Activated T-helper 2 cell treated with anti-CD3 and anti-CD28 coated beads, Interferon-gamma antibody, Interleukin-2, Interleukin-4, amounts not matched to agents 10 μg/mL and 5 μg/mL and 100 μg/mL, durations not matched to agents 14 hours and 24 hours and 36 hours (primary cell): ENCODE results near the gene DNAH3. TPM values are rescaled to one million over a fixed set of nuclear protein-coding genes. Genes with fewer than 3 reads are reported as not detected.
A peak's percentile ranks its signal among the peaks of the same experiment; 100 is the strongest.

ENCODE experiments used
- DNase-seq: peaks from one replicate; pipeline ENCODE4 v3.0.0; 2021; ENCODE audit warnings: low spot score
- H3K27ac Mint-ChIP-seq: one replicate; pipeline ENCODE4 v1.8.0; 2021; ENCODE audit warnings: mixed read lengths
- H3K27me3 Mint-ChIP-seq: one replicate; pipeline ENCODE4 v1.8.0; 2021; ENCODE audit warnings: low read depth, mixed read lengths
- H3K36me3 Mint-ChIP-seq: one replicate; pipeline ENCODE4 v1.8.0; 2021; ENCODE audit warnings: low read depth, mixed read lengths
- H3K4me1 Mint-ChIP-seq: one replicate; pipeline ENCODE4 v1.8.0; 2021; ENCODE audit warnings: low read depth, mixed read lengths
- H3K4me3 Mint-ChIP-seq: one replicate; pipeline ENCODE4 v1.8.0; 2021; ENCODE audit warnings: low read depth, mild to moderate bottlenecking, moderate library complexity, mixed read lengths
- H3K9me3 Mint-ChIP-seq: one replicate; pipeline ENCODE4 v1.8.0; 2021; ENCODE audit warnings: mixed read lengths
- intact Hi-C: fragments of 100-400 bp; cut with micrococcal nuclease; formaldehyde crosslinking; loops from one replicate; pipeline ENCODE4 v1.15.1; 2023
- total RNA-seq: library from RNA; stranded (reverse); gene quantifications from 2 replicates; pipeline ENCODE4 v1.2.3, GENCODE V29; 2022

The DNAH3 gene
- total RNA-seq, 1 donor from 2014 or later, result 0.02 TPM

DNA sequence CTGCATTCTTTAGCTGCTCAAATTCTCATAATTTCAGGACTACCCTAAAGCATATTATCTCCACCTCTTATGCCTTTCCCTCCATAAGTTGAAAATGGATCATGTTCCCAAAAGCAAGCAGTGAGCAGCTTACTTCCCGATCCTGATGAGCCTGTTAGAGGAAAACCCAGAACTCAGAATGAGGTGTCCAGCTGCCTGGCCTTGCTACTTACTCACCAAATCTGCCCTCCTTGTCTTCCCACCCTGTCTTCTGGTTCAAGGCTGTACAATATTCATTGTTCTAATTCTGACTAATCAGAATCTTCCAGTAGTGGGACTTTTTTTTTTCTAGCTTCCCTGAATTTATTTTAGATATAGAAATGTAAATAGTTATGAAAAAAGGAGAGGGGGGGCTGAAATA is 239.3 kb downstream of the DNAH3 start:
- intact Hi-C loops, result loop anchor here (1.0 to 5.0 kb wide), 6 partner anchors 11 to 104 kb away; partner anchors contain the start of genes DCUN1D3, ERI2, LYRM1 and REXO5
- peaks cover 53% of the 10 kb centered on the region for H3K4me1 Mint-ChIP-seq
- H3K27me3 Mint-ChIP-seq, result no peaks in the 10 kb centered on the region

DNA sequence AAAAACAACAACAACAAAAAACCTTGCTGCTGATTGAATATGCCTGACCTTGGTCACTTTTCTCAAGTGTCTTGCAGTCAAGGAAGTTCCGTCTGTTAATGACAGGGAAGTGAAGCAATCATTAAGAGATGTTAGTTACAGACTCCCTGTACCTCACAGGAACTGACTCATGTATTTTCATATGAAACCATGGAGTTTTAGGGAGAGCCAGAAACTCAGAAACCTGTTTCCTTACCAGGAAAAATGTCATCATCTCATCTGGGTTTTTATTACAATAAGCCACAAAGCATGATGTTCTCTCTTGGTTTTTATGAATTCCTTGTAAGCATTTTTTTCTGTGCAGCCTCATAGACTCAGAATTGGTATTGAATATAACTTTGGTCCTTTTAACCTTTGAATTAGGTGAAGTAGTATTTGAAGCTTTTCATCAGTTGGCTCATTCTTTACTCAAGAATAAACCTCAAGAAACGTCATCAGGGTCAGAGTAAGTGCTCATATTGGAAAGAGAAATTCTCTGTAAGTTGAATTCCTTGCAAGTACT is 239.8 kb downstream of the DNAH3 start:
- Mint-ChIP-seq H3K27me3 (no peaks in the 10 kb centered on the region), H3K4me1 (peaks cover 56% of the 10 kb centered on the region), H3K36me3 (peaks cover 32% of the 10 kb centered on the region), H3K4me3 (peak overlapping the region; percentile 17), H3K9me3 (no peaks in the 10 kb centered on the region), H3K27ac (peak overlapping the region; percentile 95)
- intact Hi-C loops, result loop anchor here (1.0 to 5.0 kb wide), 6 partner anchors 11 to 104 kb away; partner anchors contain the start of genes DCUN1D3, ERI2, LYRM1 and REXO5
- no peak for DNase-seq

More for the DNA sequence above, 239.3 kb downstream of the DNAH3 start:
- peaks cover 30% of the 10 kb centered on the region for H3K36me3 Mint-ChIP-seq
- peak overlapping the region; percentile 95 for H3K27ac Mint-ChIP-seq
- no peak for DNase-seq
- H3K4me3 Mint-ChIP-seq, result peak overlapping the region; percentile 17
- H3K9me3 Mint-ChIP-seq, result no peaks in the 10 kb centered on the region

GRCh38 chr16:20906341-20907255 is 244.0 kb downstream of the DNAH3 start:
- Mint-ChIP-seq H3K27me3 (no peaks in the 10 kb centered on the region), H3K9me3 (no peaks in the 10 kb centered on the region), H3K36me3 (peaks cover 56% of the 10 kb centered on the region), H3K27ac (no peak overlapping the region), H3K4me1 (peaks cover 83% of the 10 kb centered on the region), H3K4me3 (no peak overlapping the region)
- intact Hi-C loops, result no loop called here
- no peak for DNase-seq

DNA sequence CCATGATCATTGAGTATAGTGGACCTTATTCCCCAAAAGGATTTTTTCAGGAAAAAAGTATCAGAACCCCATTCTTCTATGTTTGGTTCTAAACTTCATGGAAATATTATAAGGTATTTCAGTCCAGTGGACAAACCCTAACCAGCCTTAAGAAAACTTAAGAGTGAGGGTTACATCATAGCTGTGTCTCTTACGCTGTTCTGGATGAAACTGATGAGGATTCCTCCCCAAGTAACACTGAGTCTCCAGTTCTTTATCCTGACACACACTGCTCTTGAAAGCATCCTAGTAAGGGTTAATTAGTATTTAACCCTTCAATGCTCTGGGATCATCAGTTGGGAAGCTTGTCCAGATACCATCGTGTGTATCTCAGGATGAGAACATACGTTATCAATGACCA is 245.1 kb downstream of the DNAH3 start:
- Mint-ChIP-seq H3K4me3 (no peak overlapping the region), H3K9me3 (no peaks in the 10 kb centered on the region), H3K27ac (no peak overlapping the region), H3K4me1 (peaks cover 80% of the 10 kb centered on the region), H3K36me3 (peaks cover 66% of the 10 kb centered on the region), H3K27me3 (no peaks in the 10 kb centered on the region)
- intact Hi-C loops, result no loop called here
- no peak for DNase-seq

DNA sequence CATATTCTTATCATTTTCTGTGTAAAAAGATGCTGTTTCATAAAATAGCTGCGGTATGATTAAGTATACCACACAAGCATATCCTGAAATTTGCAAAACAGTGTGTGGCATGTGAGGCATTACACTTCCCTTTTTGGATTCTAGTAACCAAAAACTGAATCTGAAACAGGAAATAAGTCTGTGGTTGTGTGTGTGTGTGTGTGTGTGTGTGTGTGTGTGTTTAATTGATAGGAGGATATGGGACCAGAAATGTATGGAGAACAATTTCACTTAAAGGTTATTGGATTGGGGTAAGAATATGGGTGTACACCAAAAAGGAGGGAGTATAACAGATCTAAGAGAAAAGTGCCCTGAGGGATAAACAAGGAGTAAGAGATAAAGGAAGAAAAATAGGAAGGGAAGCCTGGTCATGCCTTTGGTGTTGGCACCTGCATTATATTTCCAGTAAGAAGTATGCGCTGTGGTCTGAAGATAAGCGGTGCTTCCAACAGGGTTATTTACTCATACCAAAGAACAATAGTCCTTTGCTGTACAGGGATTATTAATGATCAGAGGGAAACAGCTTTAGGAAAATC is 246.1 kb downstream of the DNAH3 start:
- peak overlapping the region; percentile 56 for H3K27ac Mint-ChIP-seq
- H3K36me3 Mint-ChIP-seq, result peaks cover 70% of the 10 kb centered on the region
- intact Hi-C loops, result loop anchor here (1.0 to 5.0 kb wide), 2 partner anchors 30 to 1288 kb away; no protein-coding TSS in a partner anchor
- H3K4me3 Mint-ChIP-seq, result peak overlapping the region; percentile 40
- DNase-seq, result peak; percentile 27
- H3K4me1 Mint-ChIP-seq, result peaks cover 70% of the 10 kb centered on the region
- no peaks in the 10 kb centered on the region for H3K27me3 Mint-ChIP-seq
- H3K9me3 Mint-ChIP-seq, result no peaks in the 10 kb centered on the region

DNA sequence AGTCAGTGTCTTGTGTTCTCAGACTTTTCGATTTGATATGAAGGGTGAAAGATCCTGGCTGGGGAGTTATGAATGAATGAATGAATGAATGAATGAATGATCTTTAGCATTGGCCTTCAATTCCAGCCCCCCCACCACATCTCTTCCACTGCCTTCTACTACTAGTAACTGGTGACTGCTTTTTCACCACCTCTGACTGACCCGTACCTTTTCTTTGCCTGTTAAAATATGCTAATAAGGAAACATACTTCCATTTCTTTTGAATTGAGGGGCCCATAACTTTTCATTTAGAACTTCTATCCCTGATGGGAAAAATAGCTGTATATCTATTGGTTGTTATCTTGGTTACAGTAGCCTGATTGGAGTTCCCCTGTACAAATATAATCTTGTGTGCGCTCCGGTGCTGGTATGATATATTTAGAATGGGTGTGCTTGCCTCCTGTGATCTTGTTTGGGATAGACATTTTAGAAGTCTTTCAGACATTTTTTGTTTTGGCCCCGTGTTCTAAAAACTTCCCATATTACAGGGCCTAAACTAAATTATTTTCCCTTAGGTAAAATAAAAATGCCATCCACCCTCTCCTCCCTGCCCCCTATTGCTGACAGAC is 246.6 kb downstream of the DNAH3 start:
- Mint-ChIP-seq H3K4me1 (peaks cover 69% of the 10 kb centered on the region), H3K36me3 (peaks cover 74% of the 10 kb centered on the region), H3K27me3 (no peaks in the 10 kb centered on the region)

GRCh38 chr16:20903116-20903898 is 247.3 kb downstream of the DNAH3 start:
- Mint-ChIP-seq H3K27ac (peak overlapping the region; percentile 8), H3K4me3 (peak overlapping the region; percentile 40), H3K36me3 (peaks cover 76% of the 10 kb centered on the region), H3K4me1 (peaks cover 71% of the 10 kb centered on the region), H3K9me3 (no peaks in the 10 kb centered on the region), H3K27me3 (no peaks in the 10 kb centered on the region)
- intact Hi-C loops, result loop anchor here (5.0 kb wide), 1 partner anchor 1289 kb away; no protein-coding TSS in a partner anchor
- no peak for DNase-seq

More for the DNA sequence above, 246.6 kb downstream of the DNAH3 start:
- no peaks in the 10 kb centered on the region for H3K9me3 Mint-ChIP-seq
- no peak for DNase-seq
- intact Hi-C loops, result loop anchor here (1.0 to 5.0 kb wide), 2 partner anchors 30 to 1288 kb away; no protein-coding TSS in a partner anchor
- H3K4me3 Mint-ChIP-seq, result peak overlapping the region; percentile 40
- H3K27ac Mint-ChIP-seq, result peak overlapping the region; percentile 51

DNA sequence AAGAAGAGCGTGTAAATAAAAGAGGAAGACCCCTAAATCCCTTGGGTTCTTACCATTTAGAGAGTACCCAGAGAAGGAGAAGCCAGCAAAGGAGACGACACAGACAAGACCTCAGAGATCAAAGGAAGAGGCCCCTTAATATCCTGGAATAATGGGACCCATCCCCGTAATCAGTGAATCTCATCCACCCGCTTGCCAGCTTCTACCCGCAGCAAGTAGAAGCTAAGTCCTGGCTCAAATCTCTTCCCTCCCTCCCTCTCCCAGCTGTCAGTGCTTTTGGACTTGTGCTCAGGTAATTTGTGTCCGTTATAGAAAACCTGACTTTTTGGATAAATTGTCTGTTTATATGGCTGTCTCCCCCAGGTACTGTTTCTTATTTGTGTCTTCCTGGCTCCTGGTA is 248.2 kb downstream of the DNAH3 start:
- Mint-ChIP-seq H3K9me3 (no peaks in the 10 kb centered on the region), H3K4me1 (peaks cover 73% of the 10 kb centered on the region), H3K27ac (peak overlapping the region; percentile 97), H3K27me3 (no peaks in the 10 kb centered on the region), H3K4me3 (peak overlapping the region; percentile 90), H3K36me3 (peaks cover 78% of the 10 kb centered on the region)
- intact Hi-C loops, result loop anchor here (5.0 kb wide), 1 partner anchor 1290 kb away; no protein-coding TSS in a partner anchor
- no peak for DNase-seq

DNA sequence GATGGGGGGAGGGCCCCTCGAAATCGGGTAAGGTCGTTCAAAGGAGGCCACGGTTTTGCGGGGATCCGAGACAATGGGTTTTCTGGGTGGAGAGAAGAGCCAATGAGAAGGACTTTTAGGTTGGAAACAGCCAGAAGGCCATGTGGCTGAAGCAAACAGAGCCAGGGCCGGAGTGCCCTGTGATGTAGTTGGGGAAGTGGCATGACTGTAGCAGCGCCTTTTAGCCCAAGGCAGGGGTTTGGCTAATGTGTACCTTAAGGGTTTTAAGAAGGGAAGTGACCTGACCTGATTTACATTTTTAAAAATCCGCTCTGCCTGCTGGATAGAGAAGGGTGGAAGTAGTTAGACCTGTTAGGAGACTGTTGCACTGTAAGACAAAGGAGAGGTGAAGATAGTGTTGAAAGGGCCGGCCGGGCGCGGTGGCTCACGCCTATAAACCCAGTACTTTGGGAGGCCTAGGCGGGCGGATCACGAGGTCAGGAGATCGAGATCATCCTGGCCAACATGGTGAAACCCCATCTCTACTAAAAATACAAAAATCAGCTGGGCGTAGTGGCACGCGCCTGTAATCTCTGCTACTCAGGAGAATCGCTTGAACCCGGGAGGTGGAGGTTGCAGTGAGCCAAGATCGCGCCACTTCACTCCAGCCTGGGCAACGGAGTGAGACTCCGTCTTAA is 249.1 kb downstream of the DNAH3 start:
- Mint-ChIP-seq H3K4me1 (peaks cover 78% of the 10 kb centered on the region), H3K27ac (peak overlapping the region; percentile 97), H3K9me3 (no peaks in the 10 kb centered on the region), H3K4me3 (peak overlapping the region; percentile 90), H3K27me3 (no peaks in the 10 kb centered on the region), H3K36me3 (peaks cover 80% of the 10 kb centered on the region)
- peak; percentile 22 for DNase-seq
- intact Hi-C loops, result loop anchor here (5.0 kb wide), 1 partner anchor 1291 kb away; no protein-coding TSS in a partner anchor

DNA sequence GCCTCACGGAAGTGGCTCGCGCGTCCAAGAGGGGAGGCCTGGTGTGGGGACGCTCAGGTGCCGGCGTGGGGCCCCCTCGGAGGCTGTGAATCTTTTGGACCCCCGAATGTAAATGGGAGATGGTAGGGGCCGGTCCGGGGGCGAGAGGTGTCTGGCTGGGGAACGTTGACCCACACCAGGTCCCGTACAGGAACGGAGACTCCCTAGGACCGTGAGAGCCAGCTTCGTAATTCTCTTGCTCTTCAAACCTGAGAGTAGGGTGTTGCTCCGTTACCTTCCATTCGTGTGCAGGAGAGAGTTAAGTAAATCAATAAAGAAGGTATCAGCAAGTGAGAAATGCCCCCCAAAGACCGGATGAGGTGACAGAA is 249.6 kb downstream of the DNAH3 start:
- H3K36me3 Mint-ChIP-seq, result peaks cover 75% of the 10 kb centered on the region
- H3K9me3 Mint-ChIP-seq, result no peaks in the 10 kb centered on the region
- H3K4me3 Mint-ChIP-seq, result peak overlapping the region; percentile 90
- H3K27me3 Mint-ChIP-seq, result no peaks in the 10 kb centered on the region
- DNase-seq, result no peak
- peaks cover 74% of the 10 kb centered on the region for H3K4me1 Mint-ChIP-seq
- intact Hi-C loops, result loop anchor here (5.0 kb wide), 1 partner anchor 1291 kb away; no protein-coding TSS in a partner anchor
- H3K27ac Mint-ChIP-seq, result peak overlapping the region; percentile 97

DNA sequence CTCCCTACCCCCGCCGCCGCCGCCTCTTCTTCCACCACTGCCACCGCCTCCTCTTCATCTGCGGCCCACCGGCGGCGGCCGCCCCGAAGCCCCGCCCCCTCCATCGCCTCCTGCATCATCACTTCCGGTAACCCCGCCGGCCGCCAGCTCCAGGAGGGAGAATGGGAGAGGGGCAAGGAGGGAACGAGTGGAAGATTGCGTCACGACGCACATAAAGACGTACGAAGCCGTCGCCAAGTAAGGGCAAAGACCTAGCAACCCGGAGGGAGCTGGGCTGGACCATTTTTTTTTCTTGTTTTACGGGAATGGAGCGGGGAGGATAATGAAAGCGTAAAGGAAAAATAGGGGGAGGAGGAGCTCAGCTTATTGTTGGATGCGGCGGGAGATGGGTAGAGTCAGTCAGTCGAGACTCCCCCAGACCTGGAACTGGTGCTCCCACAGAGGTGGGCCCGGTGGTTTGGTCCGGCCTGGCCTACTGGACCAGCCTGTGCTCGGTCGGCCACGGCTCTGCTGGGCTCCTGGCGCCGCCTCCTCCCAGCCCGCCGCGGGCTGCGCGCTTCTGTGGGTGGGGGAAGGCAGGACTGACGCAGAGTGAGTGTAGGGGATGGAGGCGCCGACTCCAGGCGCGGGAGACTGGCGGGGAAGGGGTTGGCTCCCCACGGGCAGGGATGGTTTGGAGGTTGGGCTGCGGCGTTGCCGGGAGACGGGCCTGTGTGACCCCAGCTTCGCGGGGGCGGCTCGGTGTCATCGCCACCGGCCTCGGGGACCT is 250.2 kb downstream of the DNAH3 start, which contains the start of the genes DCUN1D3 and LYRM1:
Gene DCUN1D3, minus strand, starts transcription at position 60 of the 769 bp plus-strand sequence. CDS start 37,820 bp downstream, outside the sequence.
Gene LYRM1, plus strand, starts transcription at position 473 of the 769 bp plus-strand sequence. CDS start 14,785 bp downstream, outside the sequence.
- Mint-ChIP-seq H3K36me3 (peaks cover 74% of the 10 kb centered on the region), H3K4me1 (peaks cover 73% of the 10 kb centered on the region), H3K27me3 (no peaks in the 10 kb centered on the region), H3K4me3 (peak within 1 kb of the TSS; percentile 90), H3K27ac (peak within 1 kb of the TSS; percentile 97), H3K9me3 (no peaks in the 10 kb centered on the region)
- DNase-seq, result peak; percentile 82
- intact Hi-C loops, result loop anchor here (1.0 to 5.0 kb wide), 6 partner anchors 11 to 1292 kb away; no protein-coding TSS in a partner anchor
